RWPE2 (cell line): ENCODE measurements around the gene RGS12.

ENCODE experiments used
- ATAC-seq: fragments of 200-7000 bp; cut with Tn5 transposase; 3 replicates; pipeline ENCODE4 v1.9.1; 2021; ENCODE audit warnings: low read depth
- DNase-seq: peaks from one replicate; pipeline ENCODE4 v3.0.0-alpha.2; 2020; ENCODE audit warnings: low spot score
- H3K27ac ChIP-seq: fragments of 450-650 bp; 2 replicates; pipeline ENCODE4 v1.5.1; 2017; ENCODE audit warnings: mild to moderate bottlenecking; ENCODE audit not compliant: poor library complexity, severe bottlenecking
- H3K27me3 ChIP-seq: fragments of 250-450 bp; sonication (Bioruptor Pico); 2 replicates; pipeline ENCODE4 v1.5.1; 2021; ENCODE audit warnings: mild to moderate bottlenecking, moderate library complexity; ENCODE audit not compliant: insufficient read depth, poor library complexity, severe bottlenecking
- H3K36me3 ChIP-seq: fragments of 250-450 bp; sonication (Bioruptor Pico); 2 replicates; pipeline ENCODE4 v1.5.1; 2020; ENCODE audit warnings: low read depth, mild to moderate bottlenecking, moderate library complexity
- H3K4me1 ChIP-seq: fragments of 250-450 bp; sonication (Bioruptor Pico); 2 replicates; pipeline ENCODE4 v1.5.1; 2021; ENCODE audit warnings: mild to moderate bottlenecking, moderate library complexity; ENCODE audit not compliant: insufficient read depth, poor library complexity, severe bottlenecking
- H3K4me3 ChIP-seq: fragments of 250-450 bp; sonication (Bioruptor Pico); 2 replicates; pipeline ENCODE4 v1.5.1; 2021; ENCODE audit warnings: mild to moderate bottlenecking, moderate library complexity; ENCODE audit not compliant: severe bottlenecking
- H3K9me3 ChIP-seq: fragments of 250-450 bp; sonication (Bioruptor Pico); 2 replicates; pipeline ENCODE4 v1.5.1; 2021; ENCODE audit warnings: mild to moderate bottlenecking, moderate library complexity; ENCODE audit not compliant: severe bottlenecking
- CTCF ChIP-seq: fragments of 450-650 bp; IDR thresholded peaks from one replicate; pipeline ENCODE4 v1.5.1; 2017; ENCODE audit warnings: mild to moderate bottlenecking, moderate library complexity; ENCODE audit not compliant: poor library complexity, severe bottlenecking

The RGS12 gene

DNA sequence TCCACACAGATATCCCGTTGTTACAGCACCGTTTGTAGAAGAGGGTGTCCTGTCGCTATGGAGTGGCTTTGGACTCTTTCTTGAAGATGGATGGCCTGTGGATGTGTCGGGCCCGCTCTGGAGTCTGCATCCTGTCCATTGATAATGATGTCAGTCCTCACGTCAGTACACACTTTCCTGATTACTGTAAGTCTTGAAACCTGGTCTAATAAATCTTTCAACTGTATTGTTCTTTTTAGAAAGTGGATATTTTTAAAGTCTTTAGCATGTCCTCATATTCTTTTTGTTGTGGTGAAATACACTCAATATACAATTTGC is 29.0 kb upstream of the RGS12 start:
- TF ChIP-seq CTCF, result no peak
- Histone ChIP-seq H3K27ac (no peak overlapping the region), H3K4me3 (no peak overlapping the region), H3K36me3 (no peaks in the 10 kb centered on the region), H3K4me1 (no peaks in the 10 kb centered on the region), H3K27me3 (no peaks in the 10 kb centered on the region), H3K9me3 (no peaks in the 10 kb centered on the region)
- no peak for DNase-seq
- no peak for ATAC-seq

DNA sequence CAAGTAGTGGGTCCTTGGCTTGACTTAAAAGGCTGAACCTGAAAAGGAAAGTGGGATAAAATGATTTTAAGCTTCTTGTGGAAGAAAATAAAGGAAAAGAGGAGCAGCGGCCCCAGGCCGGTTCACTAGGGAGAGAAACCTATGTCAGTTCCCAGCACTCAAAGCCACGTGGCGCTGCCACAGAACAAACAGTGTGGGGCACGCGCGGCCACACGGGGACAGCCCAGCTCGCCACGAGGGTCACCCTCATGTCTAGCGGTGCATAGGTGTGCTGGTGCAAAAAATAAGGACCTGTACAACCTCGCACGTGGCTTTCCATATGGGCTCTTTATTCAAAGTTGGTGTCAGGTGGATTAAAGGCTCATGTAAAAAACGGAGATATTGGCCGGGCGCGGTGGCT is 26.7 kb upstream of the RGS12 start:
- DNase-seq, result no peak

GRCh38 chr4:3267576-3268394 is 25.0 kb upstream of the RGS12 start:
- no peaks in the 10 kb centered on the region for H3K9me3 ChIP-seq
- TF ChIP-seq CTCF, result no peak
- no peak for DNase-seq
- no peak overlapping the region for H3K4me3 ChIP-seq
- H3K4me1 ChIP-seq, result no peaks in the 10 kb centered on the region
- H3K27ac ChIP-seq, result no peak overlapping the region
- H3K27me3 ChIP-seq, result peaks cover 3% of the 10 kb centered on the region
- ATAC-seq, result peak; percentile 19; the same call in 1 of the 3 replicates
- no peaks in the 10 kb centered on the region for H3K36me3 ChIP-seq

More for the DNA sequence above, 26.7 kb upstream of the RGS12 start:
- Histone ChIP-seq H3K4me1 (no peaks in the 10 kb centered on the region), H3K27ac (no peak overlapping the region), H3K9me3 (no peaks in the 10 kb centered on the region), H3K4me3 (no peak overlapping the region), H3K36me3 (no peaks in the 10 kb centered on the region), H3K27me3 (no peaks in the 10 kb centered on the region)
- no peak for TF ChIP-seq CTCF
- ATAC-seq, result no peak

GRCh38 chr4:3268395-3269104 is 24.3 kb upstream of the RGS12 start:
- ATAC-seq, result no peak
- H3K36me3 ChIP-seq, result no peaks in the 10 kb centered on the region
- no peak overlapping the region for H3K4me3 ChIP-seq
- peaks cover 3% of the 10 kb centered on the region for H3K27me3 ChIP-seq
- no peak overlapping the region for H3K27ac ChIP-seq
- DNase-seq, result no peak
- no peak for TF ChIP-seq CTCF
- H3K9me3 ChIP-seq, result no peaks in the 10 kb centered on the region
- no peaks in the 10 kb centered on the region for H3K4me1 ChIP-seq
